H9 (cell line): Measurements from ENCODE around the gene DLG2. TPM values are rescaled to one million over a fixed set of nuclear protein-coding genes. Genes with fewer than 3 reads are reported as not detected.

Experiments
- DNase-seq: peaks from one replicate; pipeline ENCODE4 v3.0.0-alpha.2; 2017
- H2AFZ ChIP-seq: one replicate; pipeline ENCODE4 v1.6.1; 2013; ENCODE audit warnings: mild to moderate bottlenecking, low read length, control low read depth, moderate library complexity
- H2AK5ac ChIP-seq: 2 replicates; pipeline ENCODE4 v1.6.1; 2013; ENCODE audit warnings: low read length, control low read depth, mixed read lengths; ENCODE audit not compliant: insufficient read length
- H2BK120ac ChIP-seq: one replicate; pipeline ENCODE4 v1.6.1; 2013; ENCODE audit warnings: low read depth, mild to moderate bottlenecking, low read length, control low read depth, inconsistent platforms; ENCODE audit not compliant: poor library complexity, severe bottlenecking
- H2BK12ac ChIP-seq: 2 replicates; pipeline ENCODE4 v1.6.1; 2013; ENCODE audit warnings: low read length, control low read depth, mixed read lengths, low read depth; ENCODE audit not compliant: insufficient read length
- H2BK15ac ChIP-seq: 2 replicates; pipeline ENCODE4 v1.6.1; 2013; ENCODE audit warnings: low read depth, low read length, control low read depth
- H2BK20ac ChIP-seq: one replicate; pipeline ENCODE4 v1.6.1; 2013; ENCODE audit warnings: low read depth, mild to moderate bottlenecking, low read length, control low read depth, inconsistent platforms; ENCODE audit not compliant: poor library complexity, severe bottlenecking
- H2BK5ac ChIP-seq: 2 replicates; pipeline ENCODE4 v1.6.1; 2013; ENCODE audit warnings: low read length, control low read depth, mixed read lengths; ENCODE audit not compliant: insufficient read length
- H3K14ac ChIP-seq: 2 replicates; pipeline ENCODE4 v1.6.1; 2013; ENCODE audit warnings: low read length, control low read depth; ENCODE audit not compliant: insufficient read depth
- H3K18ac ChIP-seq: 2 replicates; pipeline ENCODE4 v1.6.1; 2013; ENCODE audit warnings: low read depth, mild to moderate bottlenecking, mixed read lengths, low read length, control low read depth; ENCODE audit not compliant: insufficient read length
- H3K23ac ChIP-seq: 2 replicates; pipeline ENCODE4 v1.6.1; 2013; ENCODE audit warnings: low read length, control low read depth, mixed read lengths, low read depth; ENCODE audit not compliant: insufficient read length
- H3K23me2 ChIP-seq: 2 replicates; pipeline ENCODE4 v1.6.1; 2013; ENCODE audit warnings: low read depth, mild to moderate bottlenecking, mixed read lengths, low read length, control low read depth; ENCODE audit not compliant: insufficient read length, poor library complexity, severe bottlenecking
- H3K27ac ChIP-seq: 2 replicates; pipeline ENCODE4 v1.5.1; 2013; ENCODE audit warnings: low read length, control low read depth, mixed read lengths, low read depth; ENCODE audit not compliant: insufficient read length
- H3K27me3 ChIP-seq: 2 replicates; pipeline ENCODE4 v1.6.1; 2013; ENCODE audit warnings: low read length, control low read depth, inconsistent platforms; ENCODE audit not compliant: insufficient read depth
- H3K4ac ChIP-seq: 2 replicates; pipeline ENCODE4 v1.6.1; 2013; ENCODE audit warnings: low read depth, mild to moderate bottlenecking, control low read depth, inconsistent platforms, low read length, moderate library complexity
- H3K4me1 ChIP-seq: 2 replicates; pipeline ENCODE4 v1.6.1; 2013; ENCODE audit warnings: low read length, control low read depth, inconsistent platforms; ENCODE audit not compliant: insufficient read depth
- H3K4me2 ChIP-seq: 2 replicates; pipeline ENCODE4 v1.6.1; 2013; ENCODE audit warnings: low read length, control low read depth, mixed read lengths; ENCODE audit not compliant: insufficient read length, insufficient read depth
- H3K56ac ChIP-seq: 2 replicates; pipeline ENCODE4 v1.6.1; 2013; ENCODE audit warnings: low read depth, mild to moderate bottlenecking, mixed read lengths, low read length, control low read depth; ENCODE audit not compliant: insufficient read length
- H3K79me1 ChIP-seq: 2 replicates; pipeline ENCODE4 v1.6.1; 2013; ENCODE audit warnings: low read depth, mild to moderate bottlenecking, moderate library complexity, low read length, control low read depth, inconsistent platforms; ENCODE audit not compliant: insufficient read depth, poor library complexity, severe bottlenecking
- H3K79me2 ChIP-seq: 2 replicates; pipeline ENCODE4 v1.6.1; 2013; ENCODE audit warnings: low read length, control low read depth, inconsistent platforms; ENCODE audit not compliant: insufficient read depth
- H3K9ac ChIP-seq: 2 replicates; pipeline ENCODE4 v1.6.1; 2013; ENCODE audit warnings: low read length, control low read depth, mixed read lengths; ENCODE audit not compliant: insufficient read length; ENCODE audit errors: extremely low read depth
- H3K9me3 ChIP-seq: one replicate; pipeline ENCODE4 v1.6.1; 2013; ENCODE audit warnings: low read depth, low read length, inconsistent platforms; ENCODE audit not compliant: control insufficient read depth
- H3T11ph ChIP-seq: one replicate; pipeline ENCODE4 v1.6.1; 2013; ENCODE audit warnings: mild to moderate bottlenecking, low read length, control low read depth, inconsistent platforms
- H4K20me1 ChIP-seq: one replicate; pipeline ENCODE4 v1.6.1; 2013; ENCODE audit not compliant: control insufficient read depth, insufficient read length, insufficient read depth
- H4K5ac ChIP-seq: 2 replicates; pipeline ENCODE4 v1.6.1; 2013; ENCODE audit warnings: low read depth, mild to moderate bottlenecking, mixed read lengths, low read length, control low read depth; ENCODE audit not compliant: insufficient read length
- H4K8ac ChIP-seq: replicated peaks from 2 replicates; pipeline ENCODE4 v1.6.1; 2013; ENCODE audit warnings: low read length, control low read depth, mixed read lengths, low read depth; ENCODE audit not compliant: insufficient read length
- H4K91ac ChIP-seq: 2 replicates; pipeline ENCODE4 v1.6.1; 2013; ENCODE audit warnings: low read depth, mild to moderate bottlenecking, moderate library complexity, mixed read lengths, low read length, control low read depth; ENCODE audit not compliant: insufficient read length
- H3K27ac Mint-ChIP-seq, 3 experiments: 2 replicates in 2 of 3; 3 replicates in 1 of 3; pipeline ENCODE4 v1.8.0; 2020 to 2021; ENCODE audit warnings: mixed read lengths in 3 of 3, mild to moderate bottlenecking in 1 of 3, moderate library complexity in 1 of 3
- H3K27me3 Mint-ChIP-seq: 2 replicates; pipeline ENCODE4 v1.8.0; 2021; ENCODE audit warnings: low read depth, mild to moderate bottlenecking, moderate library complexity, mixed read lengths
- H3K36me3 Mint-ChIP-seq, 3 experiments: 2 replicates in 2 of 3; 3 replicates in 1 of 3; pipeline ENCODE4 v1.8.0; 2020 to 2021; ENCODE audit warnings: low read depth in 3 of 3, mixed read lengths in 3 of 3; ENCODE audit not compliant: insufficient read depth in 1 of 3
- H3K4me1 Mint-ChIP-seq, 2 experiments: 2 replicates each; pipeline ENCODE4 v1.8.0; 2020; ENCODE audit warnings: mixed read lengths in 2 of 2
- H3K4me3 Mint-ChIP-seq, 2 experiments: 2 replicates in 1 of 2; 3 replicates in 1 of 2; pipeline ENCODE4 v1.8.0; 2020 to 2021; ENCODE audit warnings: mild to moderate bottlenecking in 2 of 2, mixed read lengths in 2 of 2, moderate library complexity in 1 of 2
- H3K9me3 Mint-ChIP-seq, 2 experiments: 2 replicates in 1 of 2; 3 replicates in 1 of 2; pipeline ENCODE4 v1.8.0; 2020; ENCODE audit warnings: mild to moderate bottlenecking in 2 of 2, mixed read lengths in 2 of 2, moderate library complexity in 1 of 2
- CTCF ChIP-seq: fragments of 200-600 bp; sonication (generic); conservative IDR thresholded peaks from 3 replicates; pipeline ENCODE4 v1.8.0; 2021; ENCODE audit warnings: antibody characterized with exemption, mild to moderate bottlenecking
- WGBS: extraction: QIAGEN DNeasy Blood & Tissue Kit; methylation state at CpG from one replicate; pipeline ENCODE4 v1.1.7; 2013; ENCODE audit warnings: missing lambda C conversion rate, low lambda C conversion rate, mixed read lengths; ENCODE audit not compliant: insufficient read length; ENCODE audit errors: extremely low coverage; 5-methylcytosine and 5-hydroxymethylcytosine counted together
- total RNA-seq: library from RNA; stranded (reverse); gene quantifications from 2 replicates; pipeline ENCODE4 v1.2.1, GENCODE V29; 2021

Gene DLG2
- total RNA-seq, 1 experiment from 2014 or later: 8.0 TPM

GRCh38 chr11:85475660-85476517 is 151.3 kb downstream of the DLG2 start:
- H4K8ac ChIP-seq: no peak overlapping the region
- no peaks in the 10 kb centered on the region for H4K20me1 ChIP-seq
- no peaks in the 10 kb centered on the region for H3K27me3 ChIP-seq
- no peaks in the 10 kb centered on the region for H3K27me3 Mint-ChIP-seq
- H3K27ac Mint-ChIP-seq: no peak overlapping the region
- no peaks in the 10 kb centered on the region for H3K9me3 ChIP-seq
- no peak overlapping the region for H2BK120ac ChIP-seq
- no peaks in the 10 kb centered on the region for H3K36me3 Mint-ChIP-seq
- 100% methylated on average over 1 of the region's 7 CpGs for WGBS
- no peaks in the 10 kb centered on the region for H3K79me1 ChIP-seq
- H3K23me2 ChIP-seq: no peaks in the 10 kb centered on the region
- H3K4me1 Mint-ChIP-seq: peaks cover 18 to 21% of the 10 kb centered on the region in 2 experiments
- H4K5ac ChIP-seq: no peak overlapping the region
- H3K4ac ChIP-seq: no peak overlapping the region
- H2BK20ac ChIP-seq: no peak overlapping the region
- no peak overlapping the region for H3K18ac ChIP-seq
- no peak overlapping the region for H2BK12ac ChIP-seq
- H3T11ph ChIP-seq: no peak overlapping the region
- H2AFZ ChIP-seq: no peak overlapping the region
- H3K9ac ChIP-seq: no peak overlapping the region
- no peak overlapping the region for H3K23ac ChIP-seq
- TF ChIP-seq CTCF: no peak
- H3K14ac ChIP-seq: no peak overlapping the region
- H3K56ac ChIP-seq: no peak overlapping the region
- no peak overlapping the region for H3K4me2 ChIP-seq
- no peak overlapping the region for H2AK5ac ChIP-seq
- H2BK5ac ChIP-seq: no peak overlapping the region
- no peak overlapping the region for H2BK15ac ChIP-seq
- H3K79me2 ChIP-seq: no peaks in the 10 kb centered on the region
- H3K4me1 ChIP-seq: no peaks in the 10 kb centered on the region; the same call in 1 of the 2 replicates
- no peak for DNase-seq
- H3K27ac ChIP-seq: no peak overlapping the region
- H4K91ac ChIP-seq: no peak overlapping the region
- peaks cover 4% of the 10 kb centered on the region in 2 experiments; a peak in 2 of 5 replicates for H3K9me3 Mint-ChIP-seq
- no peak overlapping the region for H3K4me3 Mint-ChIP-seq
